HG03342 (cell line): Measurements from ENCODE around the gene SLC38A5.
A peak's percentile ranks its signal among the peaks of the same experiment; 100 is the strongest.

ENCODE experiments used
- ATAC-seq: cut with Tn5 transposase; IDR thresholded peaks from one replicate; pipeline ENCODE4 v1.9.1; 2021; ENCODE audit warnings: mild to moderate bottlenecking, moderate library complexity; ENCODE audit not compliant: unreplicated experiment

SLC38A5 gene

GRCh38 chrX:48492293-48492910, 22.3 kb upstream of the SLC38A5 start:
- no peak for ATAC-seq

DNA sequence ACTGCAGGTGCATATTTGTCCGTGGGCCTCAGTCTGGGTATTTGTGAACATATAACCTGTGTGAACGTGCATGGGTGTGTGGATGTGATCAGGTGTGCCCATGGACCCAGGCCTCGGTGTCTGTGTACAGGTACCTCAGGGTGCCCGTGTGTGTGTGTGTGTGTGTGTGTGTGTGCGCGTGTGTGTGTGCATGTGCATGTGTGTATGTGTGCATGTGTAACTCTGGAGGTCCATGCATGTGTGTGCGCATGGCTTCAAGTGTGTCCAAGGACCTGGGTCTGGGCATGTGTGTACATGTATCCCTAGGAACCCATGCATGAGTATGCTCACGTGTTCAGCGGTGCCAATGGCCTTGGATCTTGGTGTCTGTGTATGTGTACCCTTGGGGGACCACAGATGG, 21.7 kb upstream of the SLC38A5 start:
- no peak for ATAC-seq

GRCh38 chrX:48490661-48491060, 20.6 kb upstream of the SLC38A5 start:
- ATAC-seq = no peak

DNA sequence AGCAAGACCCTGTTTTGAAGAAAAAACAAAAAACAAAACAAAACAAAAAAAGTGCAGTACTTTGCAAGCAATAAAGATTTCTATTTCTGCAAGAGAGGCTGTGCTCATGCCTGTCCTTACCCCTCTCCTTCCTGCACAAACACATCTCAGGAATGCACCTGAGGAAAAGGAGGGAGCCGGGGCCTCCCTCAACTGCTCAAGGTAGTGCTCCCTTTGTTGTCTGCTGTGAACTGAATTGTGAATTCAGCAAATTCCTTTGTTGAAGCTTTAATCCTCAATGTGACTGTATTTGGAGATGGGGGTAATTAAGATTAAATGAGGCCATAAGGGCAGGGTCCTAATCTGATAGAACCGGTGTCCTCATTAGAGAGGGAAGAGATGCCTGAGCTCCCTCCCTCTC, 19.8 kb upstream of the SLC38A5 start:
- no peak for ATAC-seq

DNA sequence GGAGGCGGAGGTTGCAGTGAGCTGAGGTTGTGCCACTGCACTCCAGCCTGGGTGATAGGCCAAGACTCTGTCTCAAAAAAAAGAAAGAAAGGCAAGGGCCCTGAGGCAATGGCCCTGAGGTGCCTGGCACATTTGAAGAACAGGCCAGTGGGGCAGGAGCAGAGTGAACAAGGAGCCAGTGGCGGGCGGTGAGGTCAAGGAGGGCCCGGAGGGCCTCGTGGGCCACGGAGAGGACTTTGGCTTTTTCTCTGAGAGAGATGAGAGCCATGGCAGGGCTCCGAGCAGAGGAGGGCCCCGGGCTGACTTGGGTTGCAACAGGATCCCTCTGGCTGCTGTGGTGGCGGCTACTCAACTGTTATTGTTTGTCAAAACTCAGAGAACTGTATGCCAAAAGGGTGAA, 19.2 kb upstream of the SLC38A5 start:
- ATAC-seq = no peak

DNA sequence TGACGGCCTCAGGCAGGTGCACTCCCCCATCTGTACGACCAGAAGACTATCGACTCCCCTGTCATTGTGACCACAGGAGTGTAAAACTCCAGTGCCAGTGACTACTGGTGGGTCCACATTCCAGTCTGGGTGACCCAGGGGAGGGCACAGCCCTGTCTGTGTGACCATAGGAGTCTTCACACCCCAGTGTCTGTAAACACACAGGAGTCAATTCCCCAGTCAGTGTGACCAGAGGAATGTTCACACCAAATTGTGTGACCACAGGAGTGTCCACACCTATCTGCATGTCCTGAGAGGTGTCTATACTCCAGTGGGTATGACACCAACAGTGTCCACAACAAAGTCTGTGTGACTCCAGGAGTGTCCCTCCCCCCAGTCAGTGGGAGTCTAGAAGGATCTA, 18.0 kb upstream of the SLC38A5 start:
- no peak for ATAC-seq

DNA sequence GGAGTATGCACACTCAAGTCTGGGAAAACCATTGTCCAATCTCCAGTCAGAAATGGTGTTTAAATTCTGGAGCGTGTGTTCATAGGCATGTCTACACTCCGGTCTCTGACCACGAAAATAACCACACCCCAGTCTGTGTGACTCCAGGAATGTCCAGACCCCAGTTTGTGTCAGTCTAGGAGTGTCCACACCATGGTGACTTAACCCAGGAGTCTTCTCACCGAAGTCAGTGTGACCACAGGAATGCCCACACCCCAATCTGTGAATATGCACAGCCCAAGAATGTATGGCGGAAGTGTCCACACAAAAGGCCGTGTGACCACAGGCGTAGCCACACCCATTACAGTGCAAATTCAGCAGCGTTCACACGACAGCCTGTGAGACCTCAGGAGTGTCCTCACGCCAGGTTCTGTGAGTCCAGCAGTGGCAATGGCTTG, 17.3 kb upstream of the SLC38A5 start:
- ATAC-seq = no peak

- ATAC-seq = no peak
Observed at GRCh38 chrX:48482526-48482925, 12.5 kb upstream of the SLC38A5 start.

GRCh38 chrX:48480583-48480982, 10.5 kb upstream of the SLC38A5 start:
- no peak for ATAC-seq

- ATAC-seq = no peak
Observed at GRCh38 chrX:48480142-48480541, 10.1 kb upstream of the SLC38A5 start.

GRCh38 chrX:48478806-48479205, 8.7 kb upstream of the SLC38A5 start:
- no peak for ATAC-seq

DNA sequence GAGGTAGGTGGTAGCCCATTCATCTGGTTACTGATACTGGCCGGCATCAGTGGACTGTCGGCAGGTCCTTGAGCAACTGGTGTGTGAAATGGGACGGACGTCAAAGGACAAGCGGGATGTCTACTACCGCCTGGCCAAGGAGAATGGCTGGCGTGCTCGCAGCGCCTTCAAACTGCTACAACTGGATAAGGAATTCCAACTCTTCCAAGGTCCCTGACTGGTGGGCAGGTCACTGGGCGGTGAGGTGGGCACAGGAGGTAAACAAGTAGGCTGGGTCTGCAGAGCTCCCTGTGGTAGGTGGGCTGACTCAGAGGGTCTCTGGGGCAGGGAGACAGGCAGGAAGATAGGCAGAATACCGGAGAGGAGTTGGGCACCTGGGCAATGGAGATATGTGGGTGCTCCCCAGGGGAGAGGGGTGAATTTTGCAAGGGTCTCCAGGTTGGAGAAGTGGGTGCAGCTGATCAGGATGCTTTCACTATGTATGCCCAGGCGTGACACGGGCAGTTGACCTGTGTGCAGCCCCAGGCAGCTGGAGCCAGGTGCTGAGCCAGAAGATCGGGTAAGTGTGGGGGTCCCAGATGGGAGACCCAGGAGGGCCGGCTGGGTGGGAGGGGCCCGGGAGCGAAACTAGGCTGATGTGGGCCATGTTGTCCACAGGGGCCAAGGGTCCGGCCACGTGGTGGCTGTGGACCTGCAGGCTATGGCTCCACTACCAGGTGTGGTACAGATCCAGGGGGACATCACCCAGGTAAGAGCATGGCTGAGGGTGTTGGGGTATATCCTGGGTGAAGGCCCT, 8.1 kb upstream of the SLC38A5 start:
- ATAC-seq = no peak

DNA sequence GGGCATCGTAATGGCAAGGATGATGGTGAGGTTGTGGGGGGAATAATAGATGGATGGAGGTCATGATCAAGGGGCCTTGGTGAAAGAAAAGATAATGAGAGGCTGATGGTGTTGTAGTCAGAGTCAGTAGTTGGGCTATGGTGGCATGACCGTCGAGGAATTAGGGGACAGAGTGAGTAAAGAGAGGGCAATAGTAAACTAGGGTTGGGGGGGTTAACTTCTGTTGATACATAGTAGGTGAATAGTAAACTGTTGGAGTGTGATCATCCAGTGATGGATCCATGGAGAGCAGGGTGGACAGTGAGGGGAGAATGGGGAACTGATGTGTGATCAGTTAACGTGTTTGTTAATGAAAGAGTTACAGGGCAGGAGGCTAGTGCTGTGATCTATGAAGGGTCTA, 6.9 kb upstream of the SLC38A5 start:
- ATAC-seq = no peak

- peak; percentile 79 for ATAC-seq
Observed at GRCh38 chrX:48475774-48476577, 5.9 kb upstream of the SLC38A5 start, which contains the start of gene FTSJ1. TSS of gene FTSJ1 (plus strand) at chrX:48476199. CDS start at chrX:48478048, 1,849 bp downstream.

DNA sequence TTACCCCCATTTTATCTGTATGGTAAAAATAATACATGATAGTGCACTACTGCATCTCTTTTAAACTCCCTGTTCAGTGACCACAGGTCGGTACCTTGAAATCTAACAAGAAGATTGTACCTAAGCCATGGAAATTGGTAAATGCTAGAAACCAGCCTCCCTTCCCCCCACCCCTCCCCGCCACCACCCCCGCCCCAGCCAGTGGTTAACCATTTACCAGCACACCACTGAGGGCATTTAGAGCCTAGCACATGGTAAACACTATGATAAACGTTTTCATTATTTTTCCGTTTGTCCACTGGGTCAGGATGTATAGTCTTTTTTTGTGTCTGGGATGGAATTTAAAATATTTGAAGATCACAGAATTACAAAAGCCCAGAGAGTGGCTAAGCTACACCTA, 5.2 kb upstream of the SLC38A5 start:
- ATAC-seq = no peak

DNA sequence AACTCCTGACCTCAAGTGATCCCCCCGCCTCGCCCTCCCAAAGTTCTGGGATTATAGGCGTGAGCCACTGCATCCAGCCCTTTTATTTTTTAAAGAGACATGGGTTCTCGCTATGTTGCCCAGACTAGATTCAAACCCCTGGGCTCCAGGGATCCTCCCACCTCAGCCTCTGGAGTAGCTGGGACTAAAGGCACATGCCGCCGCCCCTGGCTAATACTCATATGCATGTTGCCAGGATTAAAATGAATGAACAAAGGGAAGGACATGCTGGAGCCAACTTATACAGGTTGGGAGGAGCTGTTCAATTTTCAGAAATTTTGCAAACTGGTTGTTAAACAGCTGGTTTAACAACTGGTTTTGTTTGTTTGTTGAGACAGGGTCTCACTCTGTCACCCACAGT, 4.5 kb upstream of the SLC38A5 start:
- no peak for ATAC-seq

DNA sequence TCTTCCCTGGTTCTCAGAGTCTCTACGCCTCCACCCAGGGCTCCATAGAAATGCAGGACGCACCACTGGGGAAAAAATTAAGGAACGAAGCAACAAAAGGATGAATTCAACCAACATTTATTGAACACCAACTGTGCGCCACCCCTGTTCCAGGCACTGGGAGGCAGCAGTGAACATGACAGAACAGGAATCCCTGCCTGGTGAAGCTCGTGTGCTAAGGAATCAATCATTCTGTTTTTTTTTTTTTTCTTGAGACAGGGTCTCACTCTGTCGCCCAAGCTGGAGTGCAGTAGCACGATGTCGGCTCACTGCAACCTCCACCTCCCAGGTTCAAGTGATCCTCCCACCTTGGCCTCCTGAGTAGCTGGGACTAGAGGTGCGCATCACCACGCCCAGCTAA, 4.1 kb upstream of the SLC38A5 start:
- ATAC-seq = no peak

DNA sequence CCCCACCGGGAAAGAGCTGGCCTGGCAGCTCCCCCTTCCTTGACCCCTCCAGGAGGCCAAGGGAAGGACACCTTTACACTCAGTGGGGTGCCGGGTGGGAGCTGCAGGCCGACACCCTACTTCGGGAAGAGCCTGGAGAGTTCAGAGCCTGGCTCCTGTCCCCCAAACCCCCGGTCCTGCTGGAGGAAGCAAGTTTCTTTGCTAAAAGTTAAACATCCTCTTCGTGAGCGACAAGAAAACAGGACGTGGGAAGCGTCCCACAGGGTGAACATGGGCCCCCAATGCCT, 3.6 kb upstream of the SLC38A5 start:
- ATAC-seq = no peak

DNA sequence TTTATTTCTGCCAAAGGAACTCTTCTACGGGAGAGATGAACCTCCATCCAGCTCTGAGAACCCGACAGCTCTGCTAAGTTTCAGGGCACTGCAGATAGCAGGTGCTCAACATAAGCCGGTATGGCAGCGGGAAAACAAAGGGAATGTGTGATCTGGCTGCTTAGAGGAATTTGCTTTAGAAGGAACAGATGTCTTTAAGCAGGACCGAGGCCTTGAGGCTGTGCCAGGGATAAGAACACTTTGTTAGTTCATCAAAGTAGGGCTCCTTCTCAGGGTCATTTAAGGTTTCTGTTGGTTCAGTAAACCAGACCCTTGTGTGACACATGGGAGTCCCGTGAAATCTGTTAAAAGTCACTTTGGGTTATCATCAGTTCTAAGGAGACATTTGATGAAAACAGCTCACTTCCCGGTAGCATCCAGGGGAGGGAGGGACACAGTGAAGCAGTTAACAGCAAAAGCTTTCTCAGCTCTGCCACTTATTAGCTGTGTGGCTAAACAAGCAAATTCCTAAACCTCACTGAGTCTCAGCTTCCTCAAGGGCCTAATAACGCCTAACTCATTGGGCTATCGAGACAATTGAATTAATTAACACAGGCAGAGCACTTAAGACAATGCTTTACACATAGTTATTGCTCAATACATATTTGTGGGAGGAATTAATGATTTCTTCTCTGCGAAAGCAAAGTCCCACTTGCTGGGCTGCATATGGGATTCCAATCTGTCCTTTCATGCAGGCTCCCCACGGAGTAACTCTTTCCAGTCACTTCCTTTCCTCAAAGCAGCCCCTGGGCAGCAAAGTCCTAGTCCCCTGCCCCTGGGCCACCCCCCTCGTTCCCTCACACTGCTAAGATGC, 3.0 kb upstream of the SLC38A5 start:
- no peak for ATAC-seq

GRCh38 chrX:48472225-48472624, 2.2 kb upstream of the SLC38A5 start:
- no peak for ATAC-seq

DNA sequence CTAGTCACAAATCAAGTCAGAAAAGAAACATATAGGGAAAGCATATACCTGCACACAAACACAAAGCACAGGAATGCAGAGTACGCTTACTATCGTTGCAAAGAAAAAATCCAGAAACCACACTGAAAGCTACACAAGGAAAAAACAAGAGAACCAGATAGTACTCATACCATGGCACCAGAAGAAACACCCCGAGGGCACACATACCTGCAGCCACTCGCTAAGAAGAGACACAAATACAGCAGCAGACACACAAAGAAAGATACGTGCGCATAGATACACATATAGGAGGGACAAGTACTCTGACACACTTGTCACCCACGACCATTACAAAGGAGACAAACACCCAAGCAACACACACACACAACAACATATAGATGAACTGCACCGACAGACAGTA, 1.4 kb upstream of the SLC38A5 start:
- ATAC-seq = no peak
